H1 (cell line): ENCODE data around the gene ZNF469. TPM values are rescaled to one million over a fixed set of nuclear protein-coding genes. Genes with fewer than 3 reads are reported as not detected.

Source experiments
- CTCF ChIA-PET: fragments of 300-600 bp; sonication (Branson Sonifier 250); formaldehyde crosslinking; loops from one replicate; lab custom pipeline; 2021; ENCODE audit not compliant: partially characterized antibody; lab: Charles Lee
- POLR2A ChIA-PET: fragments of 300-600 bp; sonication (Branson Sonifier 250); formaldehyde crosslinking; loops from one replicate; lab custom pipeline; 2021; ENCODE audit warnings: inconsistent platforms; ENCODE audit not compliant: partially characterized antibody; lab: Charles Lee
- DNase-seq, 2 experiments: peaks; one replicate each; pipeline versions ENCODE4 v3.0.0 to v3.0.0-alpha.2; 2010 to 2022; ENCODE audit warnings: low spot score in 2 of 2, low read depth in 1 of 2, mixed read lengths in 1 of 2
- FAIRE-seq: peaks from 2 replicates; lab custom pipeline; 2011; peaks lifted over from hg19 to GRCh38; lab: Jason Lieb, UNC
- H2AFZ ChIP-seq: 2 replicates; pipeline ENCODE4 v1.8.1; 2012; ENCODE audit warnings: low read length, inconsistent platforms
- H2AK5ac ChIP-seq: 2 replicates; pipeline ENCODE4 v1.6.1; 2013; ENCODE audit warnings: low read depth, low read length
- H2BK120ac ChIP-seq: replicated peaks from 2 replicates; pipeline ENCODE3; 2013; ENCODE audit warnings: low read depth, low read length, inconsistent platforms
- H2BK12ac ChIP-seq: 2 replicates; pipeline ENCODE4 v1.6.1; 2013; ENCODE audit warnings: low read depth, low read length
- H2BK15ac ChIP-seq: 2 replicates; pipeline ENCODE4 v1.6.1; 2013; ENCODE audit warnings: low read length
- H2BK20ac ChIP-seq: 2 replicates; pipeline ENCODE4 v1.6.1; 2013; ENCODE audit warnings: low read length
- H2BK5ac ChIP-seq: 2 replicates; pipeline ENCODE4 v1.6.1; 2013; ENCODE audit warnings: low read depth, low read length
- H3K14ac ChIP-seq: 2 replicates; pipeline ENCODE4 v1.6.1; 2013; ENCODE audit warnings: inconsistent platforms; ENCODE audit not compliant: insufficient read length
- H3K18ac ChIP-seq: 2 replicates; pipeline ENCODE4 v1.6.1; 2013; ENCODE audit warnings: low read length; ENCODE audit errors: extremely low read depth
- H3K23ac ChIP-seq: 2 replicates; pipeline ENCODE4 v1.6.1; 2013; ENCODE audit warnings: inconsistent platforms; ENCODE audit not compliant: insufficient read length
- H3K23me2 ChIP-seq: 2 replicates; pipeline ENCODE4 v1.6.1; 2013; ENCODE audit warnings: low read depth, low read length
- H3K27ac ChIP-seq: 2 replicates; pipeline ENCODE4 v1.6.1; 2011; ENCODE audit warnings: low read depth, low read length, inconsistent platforms
- H3K27me3 ChIP-seq, 4 experiments: replicated peaks in 1 of 4; 1 replicate in 1 of 4; 2 replicates in 3 of 4; pipeline versions ENCODE4 v1.6.1 to v1.8.1; 2011 to 2013; ENCODE audit warnings: low read length in 3 of 4, mild to moderate bottlenecking in 3 of 4, inconsistent platforms in 2 of 4, mixed read lengths in 2 of 4, moderate library complexity in 1 of 4; ENCODE audit not compliant: control insufficient read depth in 3 of 4, insufficient read depth in 3 of 4; ENCODE audit errors: extremely low read depth in 1 of 4
- H3K36me3 ChIP-seq, 4 experiments: 2 replicates each; pipeline versions ENCODE4 v1.6.1 to v1.8.1; 2011 to 2013; ENCODE audit warnings: mild to moderate bottlenecking in 4 of 4, low read length in 3 of 4, moderate library complexity in 2 of 4, control low read depth in 1 of 4, inconsistent platforms in 1 of 4; ENCODE audit not compliant: insufficient read depth in 4 of 4, control insufficient read depth in 2 of 4
- H3K4ac ChIP-seq: replicated peaks from 2 replicates; pipeline ENCODE3; 2013; ENCODE audit warnings: low read length, low read depth, mixed read lengths, inconsistent platforms; ENCODE audit not compliant: insufficient read length
- H3K4me1 ChIP-seq, 4 experiments: replicated peaks in 1 of 4; 1 replicate in 1 of 4; 2 replicates in 3 of 4; pipeline versions ENCODE4 v1.6.1 to v1.8.1; 2011 to 2013; ENCODE audit warnings: low read length in 3 of 4, inconsistent platforms in 2 of 4, mixed read lengths in 1 of 4; ENCODE audit not compliant: insufficient read depth in 4 of 4, control insufficient read depth in 3 of 4
- H3K4me2 ChIP-seq, 2 experiments: 2 replicates each; pipeline versions ENCODE4 v1.6.1 to v1.8.1; 2011 to 2013; ENCODE audit warnings: low read depth in 2 of 2, low read length in 2 of 2, control low read depth in 1 of 2, inconsistent platforms in 1 of 2, mild to moderate bottlenecking in 1 of 2; ENCODE audit not compliant: insufficient read depth in 1 of 2
- H3K4me3 ChIP-seq, 4 experiments: fragments of 200-600, 300-600 bp in 1 of 4; sonication (generic), shearing (Covaris generic), sonication (Bioruptor Twin) in 1 of 4; 2 replicates each; pipeline versions ENCODE4 v1.5.1 to v1.8.1; 2011 to 2016; ENCODE audit warnings: low read length in 4 of 4, low read depth in 3 of 4, control low read depth in 2 of 4, inconsistent platforms in 2 of 4, mild to moderate bottlenecking in 2 of 4, mixed read lengths in 1 of 4, moderate library complexity in 1 of 4; ENCODE audit not compliant: insufficient read depth in 2 of 4; ENCODE audit errors: extremely low read depth in 1 of 4
- H3K56ac ChIP-seq: replicated peaks from 2 replicates; pipeline ENCODE3; 2013; ENCODE audit warnings: low read depth, mild to moderate bottlenecking, mixed read lengths, low read length, inconsistent platforms; ENCODE audit not compliant: insufficient read length
- H3K79me1 ChIP-seq: 2 replicates; pipeline ENCODE4 v1.6.1; 2013; ENCODE audit warnings: low read depth, low read length, control low read depth
- H3K79me2 ChIP-seq, 2 experiments: 2 replicates each; pipeline versions ENCODE4 v1.6.1 to v1.8.1; 2012 to 2013; ENCODE audit warnings: low read length in 2 of 2, mild to moderate bottlenecking in 2 of 2, inconsistent platforms in 1 of 2; ENCODE audit not compliant: insufficient read depth in 2 of 2, control insufficient read depth in 1 of 2
- H3K9ac ChIP-seq, 4 experiments: replicated peaks in 1 of 4; 1 replicate in 1 of 4; 2 replicates in 3 of 4; pipeline versions ENCODE4 v1.6.1 to v1.8.1; 2011 to 2013; ENCODE audit warnings: low read depth in 3 of 4, low read length in 3 of 4, control low read depth in 2 of 4, mild to moderate bottlenecking in 2 of 4, moderate library complexity in 2 of 4, inconsistent platforms in 1 of 4; ENCODE audit errors: extremely low read depth in 1 of 4
- H3K9me3 ChIP-seq, 2 experiments: 2 replicates each; pipeline versions ENCODE4 v1.6.1 to v1.8.1; 2012 to 2013; ENCODE audit warnings: mild to moderate bottlenecking in 2 of 2, moderate library complexity in 2 of 2, control low read depth in 1 of 2, inconsistent platforms in 1 of 2, low read depth in 1 of 2, low read length in 1 of 2, mixed read lengths in 1 of 2; ENCODE audit not compliant: insufficient read depth in 2 of 2
- H4K20me1 ChIP-seq, 2 experiments: replicated peaks in 1 of 2; 2 replicates each; pipeline versions ENCODE3 to v1.8.1; 2011 to 2013; ENCODE audit warnings: inconsistent platforms in 2 of 2, low read length in 2 of 2, mild to moderate bottlenecking in 1 of 2; ENCODE audit not compliant: insufficient read depth in 2 of 2, control insufficient read depth in 1 of 2
- H4K5ac ChIP-seq: 2 replicates; pipeline ENCODE4 v1.6.1; 2013; ENCODE audit warnings: low read length, low read depth, mixed read lengths, inconsistent platforms; ENCODE audit not compliant: insufficient read length
- H4K8ac ChIP-seq: 2 replicates; pipeline ENCODE4 v1.8.0; 2013; ENCODE audit warnings: mild to moderate bottlenecking, moderate library complexity, low read length, inconsistent platforms; ENCODE audit not compliant: insufficient read depth; ENCODE audit errors: extremely low read depth
- H4K91ac ChIP-seq: replicated peaks from 2 replicates; pipeline ENCODE3; 2013; ENCODE audit warnings: low read length, mixed read lengths, inconsistent platforms; ENCODE audit not compliant: insufficient read length
- ATF2 ChIP-seq: IDR thresholded peaks from 2 replicates; pipeline ENCODE4 v1.6.1; 2012; ENCODE audit warnings: low read length, inconsistent platforms
- HDAC2 ChIP-seq, 2 experiments: fragments of 300-600 bp in 1 of 2; sonication (generic) in 1 of 2; IDR thresholded peaks; 2 replicates each; pipeline ENCODE4 v1.6.1; 2011 to 2012; ENCODE audit warnings: low read depth in 2 of 2, low read length in 2 of 2, mild to moderate bottlenecking in 2 of 2, moderate library complexity in 2 of 2, borderline replicate concordance in 1 of 2, inconsistent platforms in 1 of 2
- JUND ChIP-seq: IDR thresholded peaks from 2 replicates; pipeline ENCODE4 v1.6.1; 2011; ENCODE audit warnings: mild to moderate bottlenecking, improper control_type of control experiment, low read length
- KDM1A ChIP-seq: fragments of 200-600, 300-600 bp; sonication (generic); IDR thresholded peaks from 2 replicates; pipeline ENCODE4 v1.7.1; 2016; ENCODE audit warnings: mild to moderate bottlenecking, low read length, borderline replicate concordance
- KDM4A ChIP-seq: IDR thresholded peaks from one replicate; pipeline ENCODE4 v1.7.1; 2012; ENCODE audit warnings: low read depth, mild to moderate bottlenecking, moderate library complexity, low read length, inconsistent platforms; ENCODE audit not compliant: severe bottlenecking
- MAX ChIP-seq: IDR thresholded peaks from 2 replicates; pipeline ENCODE4 v1.6.1; 2012; ENCODE audit warnings: inconsistent platforms
- RNF2 ChIP-seq: fragments of 200-900, 300-1000 bp; sonication (generic); IDR thresholded peaks from 2 replicates; pipeline ENCODE4 v1.7.1; 2016; ENCODE audit warnings: borderline replicate concordance, low read depth, mild to moderate bottlenecking, antibody characterized with exemption, low read length; ENCODE audit not compliant: poor library complexity, severe bottlenecking; ENCODE audit errors: missing control alignments
- RXRA ChIP-seq: IDR thresholded peaks from 2 replicates; pipeline ENCODE4 v1.6.1; 2011; ENCODE audit warnings: low read depth, mild to moderate bottlenecking, low read length, moderate library complexity; ENCODE audit not compliant: insufficient read depth
- USF2 ChIP-seq: IDR thresholded peaks from 2 replicates; pipeline ENCODE4 v1.6.1; 2011; ENCODE audit warnings: low read length, improper control_type of control experiment
- WGBS, 2 experiments: shearing (Covaris generic) in 1 of 2; methylation state at CpG; one replicate each; pipeline versions ENCODE4 v1.1.6 to v1.1.7; 2013 to 2015; ENCODE audit warnings: low lambda C conversion rate in 2 of 2, mixed read lengths in 2 of 2, inconsistent platforms in 1 of 2, low coverage in 1 of 2, missing lambda C conversion rate in 1 of 2; ENCODE audit not compliant: insufficient replicate concordance in 2 of 2, insufficient coverage in 1 of 2, insufficient read length in 1 of 2; ENCODE audit errors: extremely low coverage in 1 of 2, missing lambda C conversion rate in 1 of 2; 5-methylcytosine and 5-hydroxymethylcytosine counted together
- polyA plus RNA-seq, 7 experiments: library from polyadenylated mRNA; depleted of rRNA in 3 of 7; stranded (reverse) in 5 of 7; unstranded in 2 of 7; fragments of >200 nt in 5 of 7; fragments of 200-250 nt in 2 of 7; gene quantifications; 1 replicate in 5 of 7; 2 replicates in 1 of 7; 4 replicates in 1 of 7; pipeline versions ENCODE4 v1.2.1 to v1.2.3, GENCODE V29; 2011 to 2013; ENCODE audit warnings: missing spikeins in 2 of 7, mixed read lengths in 2 of 7
- total RNA-seq: library from RNA; stranded (reverse); fragmentation: NEBNext Ultra II Directional; extraction: Animal tissue kit (Norgen Biotek cat#: 25700); gene quantifications from 2 replicates; pipeline ENCODE4 v1.2.1, GENCODE V29; 2021

The ZNF469 gene
- total and polyA plus RNA-seq, 2 of the 8 experiments (the other 6 are each of a cell fraction or from before 2014, with no cell fraction given): 0.30 to 1.8 TPM

- POLR2A ChIA-PET: no interaction called here
- 87% methylated on average over 7 of the region's 7 CpGs; no CpG with 5 or more reads in 1 of the 2 experiments for WGBS, 2 experiments
- CTCF ChIA-PET: interaction anchor here (1.1 kb wide), 1 partner anchor 58 kb away, joined by 4 read pairs; no protein-coding TSS in a partner anchor
- Histone ChIP-seq H2BK12ac (no peak overlapping the region), H2AFZ (no peak overlapping the region), H3K4me1 (0 out of 7 replicates have a peak, but pooled peaks cover 0 to 2% (median 0%) of the 10 kb centered on the region in 4 experiments), H3K4me2 (no peak overlapping the region), H3K4ac (no peak overlapping the region), H3K79me1 (no peaks in the 10 kb centered on the region), H3K9me3 (peaks cover 0 to 18% of the 10 kb centered on the region in 2 experiments; a peak in 1 of 4 replicates), H2AK5ac (no peak overlapping the region), H3K14ac (no peak overlapping the region), H2BK20ac (no peak overlapping the region), H4K8ac (no peak overlapping the region), H3K27me3 (no peaks in the 10 kb centered on the region), H3K27ac (no peak overlapping the region), H3K36me3 (no peaks in the 10 kb centered on the region), H3K56ac (no peak overlapping the region), H3K4me3 (no peak overlapping the region), H3K18ac (no peak overlapping the region), H2BK120ac (no peak overlapping the region), H3K23me2 (peaks cover 24% of the 10 kb centered on the region; the same call in 1 of the 2 replicates), H2BK5ac (no peak overlapping the region), H3K9ac (no peak overlapping the region), H3K23ac (no peak overlapping the region), H3K79me2 (no peaks in the 10 kb centered on the region), H4K5ac (no peak overlapping the region), H2BK15ac (no peak overlapping the region), H4K20me1 (peaks cover 0 to 7% of the 10 kb centered on the region in 2 experiments), H4K91ac (no peak overlapping the region)
- no peak for DNase-seq
- no peak for FAIRE-seq
- TF ChIP-seq ATF2 (no peak), KDM4A (no peak), RXRA (no peak), HDAC2 (IDR thresholded peaks at IDR 0.05; ENCODE audit: borderline replicate concordance in 1 of 2, low read depth in 2 of 2, low read length in 2 of 2) (no peak), MAX (no peak), USF2 (no peak), KDM1A (no peak), JUND (no peak), RNF2 (no peak)
These were observed 13.8 kb upstream of the ZNF469 start for GRCh38 chr16:88368994-88369393.
